ENCODE measurements around the gene ARHGEF1.

Gene ARHGEF1

GRCh38 chr19:41883821-41884733 is 1.1 kb downstream of the ARHGEF1 start:
- DNase-seq: peak; percentile 91

DNA sequence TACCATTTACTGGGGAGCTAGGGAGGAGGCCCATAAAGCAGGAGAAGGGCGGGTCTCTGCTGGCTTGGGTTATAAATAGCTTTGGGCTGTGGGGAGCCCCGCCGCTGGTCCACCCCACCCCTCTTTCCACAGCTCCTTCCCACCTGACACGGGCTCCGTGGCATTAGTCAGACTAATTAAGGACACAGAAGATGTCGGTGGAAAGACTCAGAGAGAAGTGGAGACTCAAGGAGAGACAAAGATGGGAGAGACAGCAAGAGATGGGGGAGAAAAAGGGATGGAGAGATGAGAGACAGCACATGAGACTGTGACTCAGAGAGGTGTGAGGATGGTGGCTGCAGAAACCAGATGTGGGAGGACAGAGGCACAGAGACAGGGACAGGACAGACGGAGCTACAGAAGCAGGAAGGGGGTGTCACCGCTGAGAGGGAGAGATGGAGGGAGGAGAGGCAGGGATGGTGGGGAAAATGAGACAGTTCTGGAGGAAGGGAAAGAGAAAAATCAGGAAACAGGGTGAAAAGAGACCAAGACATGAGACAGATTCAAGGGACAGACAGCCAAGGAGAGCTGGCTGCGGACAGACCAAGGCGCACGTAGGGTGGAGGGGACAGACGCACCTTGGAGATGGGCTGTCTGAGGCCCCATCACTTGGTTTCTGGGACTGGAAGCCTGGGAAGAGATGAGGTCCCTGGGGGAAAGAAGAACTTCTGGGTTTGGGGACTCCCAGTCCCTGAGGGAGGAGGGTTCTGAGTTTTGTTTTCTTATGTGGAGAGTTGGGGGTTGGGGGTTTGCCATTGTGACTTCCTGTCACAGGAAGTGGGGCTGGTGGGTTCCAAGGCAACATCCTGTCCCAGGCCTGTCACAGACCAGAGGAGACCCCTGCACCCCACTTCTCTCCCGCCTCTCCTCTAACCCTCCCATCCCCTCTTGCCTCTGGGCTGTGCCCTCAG is 4.1 kb downstream of the ARHGEF1 start:
- DNase-seq: peak; percentile 82

DNA sequence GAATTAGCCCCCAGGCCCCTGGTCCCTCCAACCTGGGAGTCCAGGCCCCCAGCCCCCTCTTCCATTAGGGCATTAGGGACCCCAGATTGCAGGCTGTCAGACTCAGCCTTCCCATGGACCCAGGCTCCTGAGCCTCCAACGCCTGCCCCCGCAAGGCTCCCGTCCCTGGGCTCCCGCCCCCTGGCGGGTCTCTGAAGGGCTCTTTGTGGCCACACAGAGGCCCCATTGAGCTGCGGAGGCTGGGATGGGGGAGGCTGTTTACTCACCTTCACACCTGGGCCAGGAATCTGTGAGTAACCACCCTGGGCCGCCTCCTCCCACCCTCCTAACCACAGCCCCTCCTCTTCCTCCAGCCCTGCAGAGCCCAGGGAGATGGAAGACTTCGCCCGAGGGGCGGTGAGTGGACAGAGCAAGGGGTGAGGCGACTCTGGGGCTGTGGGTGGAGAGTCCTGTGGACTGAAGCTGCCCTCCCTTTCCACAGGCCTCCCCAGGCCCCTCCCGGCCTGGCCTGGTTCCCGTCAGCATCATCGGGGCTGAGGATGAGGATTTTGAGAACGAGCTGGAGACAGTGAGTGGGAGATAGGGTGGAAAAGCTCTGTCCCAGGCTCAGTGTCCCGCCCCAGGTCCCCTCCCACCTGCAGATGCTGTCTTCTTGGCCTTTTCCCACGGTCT is 4.9 kb downstream of the ARHGEF1 start:
- DNase-seq: peak; percentile 93

DNA sequence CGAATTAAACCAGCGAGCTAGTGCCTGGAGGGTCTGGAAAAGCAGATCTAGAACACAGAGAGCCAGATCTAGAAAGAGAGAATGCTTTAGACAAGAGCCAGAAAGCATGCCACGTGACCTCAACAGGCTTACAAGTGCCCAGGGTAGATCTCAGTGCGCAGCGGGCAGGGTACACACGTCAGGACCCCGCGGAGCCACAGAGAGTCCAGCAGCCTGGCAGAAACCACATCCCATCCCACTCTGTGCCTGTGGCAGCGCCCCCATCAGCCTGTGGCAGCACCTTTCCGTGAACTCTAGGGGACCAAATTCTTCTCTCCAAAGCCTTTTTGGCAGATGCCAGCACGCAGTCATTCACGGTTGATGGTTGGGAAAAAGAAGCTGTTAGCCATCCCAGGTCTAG is 5.9 kb downstream of the ARHGEF1 start:
- peak; percentile 52 for DNase-seq

- no peak for DNase-seq
Measured at GRCh38 chr19:41889896-41890295, 6.9 kb downstream of the ARHGEF1 start.

- no peak for DNase-seq
Measured at GRCh38 chr19:41890936-41891335, 8.0 kb downstream of the ARHGEF1 start.

DNA sequence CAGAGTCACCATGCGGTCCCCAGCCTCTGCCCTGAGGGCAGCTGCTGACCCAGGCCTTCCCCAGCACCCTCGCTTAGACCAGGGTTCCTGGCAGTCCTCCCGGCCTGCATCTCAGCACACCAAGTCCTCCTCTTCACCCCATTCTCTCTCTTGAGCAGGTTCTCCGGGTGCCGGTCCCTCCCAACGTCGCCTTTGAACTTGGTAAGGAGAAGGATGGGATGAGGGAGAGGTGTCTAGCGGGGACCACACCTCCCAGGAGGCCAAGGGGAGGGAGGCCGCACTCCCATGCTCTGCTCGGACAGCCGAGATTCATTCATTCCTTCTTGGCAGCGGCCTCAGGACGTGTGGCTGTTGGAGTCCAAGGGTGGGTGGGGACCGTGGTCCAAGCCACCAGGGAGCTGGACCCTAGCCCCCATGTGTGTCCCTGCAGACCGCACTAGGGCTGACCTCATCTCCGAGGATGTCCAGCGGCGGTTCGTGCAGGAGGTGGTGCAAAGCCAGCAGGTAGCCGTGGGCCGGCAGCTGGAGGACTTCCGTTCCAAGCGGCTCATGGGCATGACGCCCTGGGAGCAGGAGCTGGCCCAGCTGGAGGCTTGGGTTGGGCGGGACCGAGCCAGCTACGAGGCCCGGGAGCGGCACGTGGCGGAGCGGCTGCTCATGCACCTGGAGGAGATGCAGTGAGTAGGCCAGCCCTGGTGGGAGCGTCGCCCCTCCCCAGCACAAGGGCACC is 9.4 kb downstream of the ARHGEF1 start:
- no peak for DNase-seq

DNA sequence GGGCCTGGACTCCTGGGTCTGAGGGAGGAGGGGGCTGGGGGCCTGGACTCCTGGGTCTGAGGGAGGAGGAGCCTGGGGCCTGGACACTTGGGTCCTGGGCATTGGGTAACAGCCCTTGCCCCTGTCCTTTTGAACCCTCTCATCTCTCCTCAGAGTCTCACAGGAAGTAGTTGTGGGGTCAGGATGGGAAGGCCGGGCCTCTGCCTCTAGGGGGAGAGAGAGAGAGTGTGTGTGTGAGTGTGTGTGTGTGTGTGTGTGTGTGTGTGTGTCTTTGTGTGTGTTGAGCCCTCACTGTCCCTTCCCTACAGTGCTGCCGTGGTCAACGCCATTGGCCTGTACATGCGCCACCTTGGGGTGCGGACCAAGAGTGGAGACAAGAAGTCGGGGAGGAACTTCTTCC is 10.9 kb downstream of the ARHGEF1 start:
- DNase-seq: peak; percentile 38

GRCh38 chr19:41894350-41894749 is 11.4 kb downstream of the ARHGEF1 start:
- DNase-seq: no peak

DNA sequence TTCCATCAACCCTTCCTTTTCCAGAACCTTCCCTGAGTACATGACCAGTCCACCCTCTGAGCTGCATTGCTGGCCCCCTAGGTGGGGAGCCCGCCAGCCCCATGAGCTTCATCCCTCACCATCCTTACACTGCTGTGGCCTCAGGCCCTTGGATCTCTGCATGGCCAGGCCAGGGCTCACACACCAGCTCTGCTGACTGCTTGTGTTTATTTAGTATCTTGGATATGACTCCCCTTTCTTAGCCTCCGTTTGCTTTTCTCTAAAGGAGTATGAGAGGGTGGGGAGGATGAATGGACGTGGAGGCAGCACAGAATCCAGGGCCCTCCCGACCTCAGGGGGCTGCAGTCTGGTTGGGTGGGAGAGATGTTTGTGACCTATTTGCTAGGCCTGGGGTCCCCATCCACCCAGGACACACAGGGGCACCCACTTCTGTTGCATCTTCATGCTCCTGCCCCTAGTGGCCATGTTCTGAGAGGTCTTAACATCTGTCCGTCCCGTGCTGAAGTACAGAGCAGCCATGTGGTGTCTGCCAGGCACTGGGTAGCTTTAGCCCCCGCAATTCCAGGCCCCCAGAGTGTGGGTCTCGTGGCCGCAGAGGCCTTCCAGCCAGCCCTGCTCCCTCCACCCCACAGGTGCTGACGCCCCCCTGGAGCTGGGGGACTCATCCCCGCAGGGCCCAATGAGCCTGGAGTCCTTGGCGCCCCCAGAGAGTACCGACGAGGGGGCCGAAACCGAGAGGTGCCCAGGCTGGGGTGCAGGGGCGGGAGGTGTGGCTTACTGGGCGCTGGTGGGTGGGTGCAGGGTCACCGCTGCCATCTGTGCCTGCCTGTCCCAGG is 13.0 kb downstream of the ARHGEF1 start:
- DNase-seq: no peak

GRCh38 chr19:41896581-41896942 is 13.6 kb downstream of the ARHGEF1 start:
- DNase-seq: no peak

GRCh38 chr19:41897181-41897580 is 14.2 kb downstream of the ARHGEF1 start:
- no peak for DNase-seq

DNA sequence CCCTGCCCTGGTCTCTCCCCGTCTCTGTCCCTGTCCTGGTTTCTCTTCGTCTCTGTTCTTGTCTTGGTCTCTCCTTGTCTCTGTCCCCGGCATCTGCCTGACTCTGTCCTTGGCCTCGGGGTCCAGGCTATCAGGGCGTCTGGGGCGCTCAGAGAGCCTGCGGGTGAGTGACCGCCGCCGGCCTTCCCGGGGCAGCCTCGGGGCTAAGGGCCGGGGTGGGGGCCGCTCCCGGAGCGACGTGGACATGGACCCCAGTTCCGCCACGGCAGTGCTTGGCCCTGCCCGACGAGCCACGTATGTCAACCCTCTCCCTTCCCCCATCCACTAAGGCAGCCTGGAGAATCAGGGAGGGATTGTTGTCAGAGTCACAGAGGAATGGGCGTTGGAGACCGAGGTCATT is 14.8 kb downstream of the ARHGEF1 start:
- DNase-seq: no peak

GRCh38 chr19:41898235-41898634 is 15.3 kb downstream of the ARHGEF1 start:
- DNase-seq: no peak

DNA sequence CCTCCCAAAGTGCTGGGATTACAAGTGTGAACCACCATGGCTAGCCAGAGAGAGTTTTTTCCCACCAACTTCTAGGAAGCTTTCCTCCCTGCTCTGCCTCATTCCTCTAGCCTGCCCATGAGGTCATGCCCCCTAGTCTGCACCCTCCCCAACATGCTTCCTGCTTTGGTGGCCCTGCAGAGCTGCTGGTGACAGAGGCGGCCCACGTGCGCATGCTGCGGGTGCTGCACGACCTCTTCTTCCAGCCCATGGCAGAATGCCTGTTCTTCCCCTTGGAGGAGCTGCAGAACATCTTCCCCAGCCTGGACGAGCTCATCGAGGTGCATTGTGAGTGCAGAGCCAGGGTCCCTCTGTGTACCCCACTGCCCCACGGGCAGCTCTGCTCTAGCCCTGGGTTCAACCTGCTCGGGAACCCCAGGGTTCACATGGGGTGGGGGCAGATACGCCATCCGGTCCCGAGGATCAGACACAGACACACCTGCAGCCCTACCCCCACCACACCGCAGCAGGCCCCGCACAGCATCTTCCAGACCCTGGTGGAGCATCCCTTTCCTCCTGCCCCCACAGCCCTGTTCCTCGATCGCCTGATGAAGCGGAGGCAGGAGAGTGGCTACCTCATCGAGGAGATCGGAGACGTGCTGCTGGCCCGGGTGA is 18.9 kb downstream of the ARHGEF1 start:
- no peak for DNase-seq

DNA sequence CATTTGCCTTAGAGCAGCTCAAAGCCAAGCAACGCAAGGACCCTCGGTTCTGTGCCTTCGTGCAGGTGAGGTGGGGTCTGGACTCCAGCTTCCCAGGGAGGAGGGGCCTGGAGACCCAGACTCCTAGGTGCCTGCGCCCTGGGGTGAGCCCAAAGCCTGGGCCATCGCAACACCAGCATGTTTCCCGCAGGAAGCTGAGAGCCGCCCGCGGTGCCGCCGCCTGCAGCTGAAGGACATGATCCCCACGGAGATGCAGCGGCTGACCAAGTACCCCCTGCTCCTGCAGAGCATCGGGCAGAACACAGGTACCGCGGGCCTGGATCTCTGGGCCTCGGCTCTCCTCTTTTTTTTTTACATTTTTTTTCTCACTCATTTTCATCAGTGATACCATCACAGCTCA is 19.6 kb downstream of the ARHGEF1 start:
- DNase-seq: no peak

DNA sequence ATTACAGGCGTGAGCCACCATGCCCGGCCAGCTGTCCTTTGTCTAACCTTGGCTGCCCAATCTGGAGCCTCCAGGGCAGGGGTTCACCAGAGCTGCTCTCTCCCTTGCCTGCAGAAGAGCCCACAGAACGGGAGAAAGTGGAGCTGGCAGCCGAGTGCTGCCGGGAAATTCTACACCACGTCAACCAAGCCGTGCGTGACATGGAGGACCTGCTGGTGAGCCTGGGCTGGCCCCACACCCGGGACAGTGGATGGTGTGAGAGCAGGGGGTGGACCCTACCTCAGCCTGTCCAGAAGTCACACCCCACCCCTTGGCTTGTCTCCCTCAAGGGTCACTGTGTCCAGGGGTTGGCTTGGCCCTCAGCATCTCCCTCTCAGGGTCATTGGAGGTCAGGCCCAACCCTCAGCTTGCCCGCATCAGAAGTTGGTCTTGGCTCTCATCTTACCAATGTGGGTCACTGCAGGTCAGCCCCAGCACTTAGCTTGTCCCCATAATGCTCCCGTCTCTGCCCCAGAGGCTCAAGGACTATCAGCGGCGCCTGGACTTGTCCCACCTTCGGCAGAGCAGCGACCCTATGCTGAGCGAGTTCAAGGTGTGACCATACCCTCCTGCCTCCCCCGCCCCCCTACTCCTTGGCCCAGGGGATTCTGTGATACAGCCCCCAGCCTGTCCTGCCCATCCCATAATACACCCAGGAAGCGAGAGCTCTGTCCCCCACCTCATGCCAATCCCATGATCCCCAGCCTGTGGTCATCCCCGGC is 20.4 kb downstream of the ARHGEF1 start:
- DNase-seq: no peak

DNA sequence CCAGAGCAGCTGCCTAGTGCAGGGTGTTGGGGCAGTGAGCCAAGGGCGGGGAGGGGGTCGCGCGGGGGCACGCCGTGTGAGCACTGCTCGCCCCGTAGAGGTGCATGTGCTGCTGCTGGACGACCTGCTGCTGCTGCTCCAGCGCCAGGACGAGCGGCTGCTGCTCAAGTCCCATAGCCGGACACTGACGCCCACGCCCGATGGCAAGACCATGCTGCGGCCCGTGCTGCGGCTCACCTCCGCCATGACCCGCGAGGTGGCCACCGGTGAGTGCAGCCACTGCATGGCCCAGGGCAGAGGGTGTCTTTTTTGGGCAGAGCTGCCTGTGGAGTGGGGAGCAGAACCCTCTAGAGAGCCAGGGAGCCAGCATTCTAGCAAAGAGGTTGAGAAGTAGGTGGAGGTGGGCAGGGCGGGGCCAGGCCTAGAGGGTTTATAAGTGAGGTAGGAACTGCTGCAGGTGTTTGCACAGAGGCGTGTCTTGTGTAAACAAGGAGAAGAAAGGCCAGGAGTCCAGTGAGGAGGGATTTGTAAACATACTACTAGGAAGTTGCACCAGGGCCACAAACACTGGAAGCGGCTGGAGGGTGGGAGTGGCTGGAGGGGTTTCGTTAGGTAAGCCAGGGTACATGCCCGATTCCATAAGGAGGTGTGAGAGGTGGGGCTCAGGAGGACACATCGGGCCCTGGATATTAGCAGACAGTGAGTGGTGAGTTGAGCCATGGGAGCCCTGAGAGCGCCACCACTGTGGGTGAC is 21.3 kb downstream of the ARHGEF1 start:
- DNase-seq: no peak

- DNase-seq: no peak
Measured at GRCh38 chr19:41905273-41906002, 22.5 kb downstream of the ARHGEF1 start.

All from CD4-positive, alpha-beta T cell treated with Interleukin-17A for 4 hours (primary cell).